Activated naive CD8-positive, alpha-beta T cell treated with anti-CD3 and anti-CD28 coated beads for 36 hours (primary cell): ENCODE measurements around the gene RPL27A. TPM values are rescaled to one million over a fixed set of nuclear protein-coding genes. Genes with fewer than 3 reads are reported as not detected.
"Not testable (repeated sequence)": the region's sequence is repeated elsewhere in the genome, so short reads cannot be mapped to it uniquely, and the experiment has no call there.

Source experiments
- DNase-seq: peaks from one replicate; pipeline ENCODE4 v3.0.0; 2021
- H3K27ac Mint-ChIP-seq: one replicate; pipeline ENCODE4 v1.8.0; 2022; ENCODE audit warnings: mild to moderate bottlenecking, moderate library complexity, mixed read lengths
- H3K27me3 Mint-ChIP-seq: one replicate; pipeline ENCODE4 v1.8.0; 2022; ENCODE audit warnings: mild to moderate bottlenecking, mixed read lengths
- H3K36me3 Mint-ChIP-seq: one replicate; pipeline ENCODE4 v1.8.0; 2021; ENCODE audit warnings: mild to moderate bottlenecking, mixed read lengths
- H3K4me1 Mint-ChIP-seq: one replicate; pipeline ENCODE4 v1.8.0; 2021; ENCODE audit warnings: mixed read lengths
- H3K4me3 Mint-ChIP-seq: one replicate; pipeline ENCODE4 v1.8.0; 2022; ENCODE audit warnings: mild to moderate bottlenecking, moderate library complexity, mixed read lengths
- H3K9me3 Mint-ChIP-seq: one replicate; pipeline ENCODE4 v1.8.0; 2022; ENCODE audit warnings: mixed read lengths
- total RNA-seq, 2 experiments: library from RNA; stranded (reverse); gene quantifications; one replicate each; pipeline ENCODE4 v1.2.3, GENCODE V29; 2021

Gene RPL27A
- total RNA-seq, 2 experiments from 2014 or later, result 1,128 to 1,154 TPM

DNA sequence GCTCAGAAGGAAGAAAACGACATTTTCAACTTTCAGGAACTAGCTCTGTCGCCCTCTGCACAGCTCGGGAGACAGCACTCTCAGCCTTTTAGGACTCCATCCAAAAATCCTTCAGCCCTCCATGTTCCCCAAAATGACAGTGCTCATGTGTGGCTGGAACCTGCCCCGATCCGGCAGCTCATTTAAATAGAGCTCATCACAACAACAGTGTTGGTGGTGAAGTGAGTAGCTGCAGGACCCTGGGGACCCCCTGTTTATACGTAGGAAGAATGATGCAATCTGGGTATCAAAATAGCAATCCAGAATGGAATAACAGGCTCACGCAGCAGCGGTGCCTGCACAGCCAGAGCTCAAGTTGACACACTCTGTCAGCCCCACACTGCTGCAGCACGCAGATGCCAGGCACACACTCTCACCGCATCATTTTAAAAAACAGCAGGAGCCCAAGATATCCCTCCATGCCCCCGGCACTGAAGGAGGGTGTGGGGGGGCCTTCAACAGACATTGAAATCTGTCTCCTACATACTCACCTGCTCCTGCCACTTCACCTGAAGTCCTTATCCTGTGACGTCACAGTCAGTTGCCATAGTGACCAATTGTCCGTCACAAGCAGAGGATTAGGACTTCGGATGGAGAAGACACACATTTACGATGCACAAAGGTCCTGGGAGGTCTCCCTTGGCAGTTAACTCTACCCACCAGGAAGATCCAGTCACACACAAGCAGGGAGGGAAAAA, 24.1 kb upstream of the RPL27A start:
- no peaks in the 10 kb centered on the region for H3K9me3 Mint-ChIP-seq
- no peak overlapping the region for H3K27ac Mint-ChIP-seq
- no peak overlapping the region for H3K4me3 Mint-ChIP-seq
- peaks cover 10% of the 10 kb centered on the region for H3K36me3 Mint-ChIP-seq
- no peak for DNase-seq
- H3K4me1 Mint-ChIP-seq, result no peaks in the 10 kb centered on the region
- no peaks in the 10 kb centered on the region for H3K27me3 Mint-ChIP-seq

DNA sequence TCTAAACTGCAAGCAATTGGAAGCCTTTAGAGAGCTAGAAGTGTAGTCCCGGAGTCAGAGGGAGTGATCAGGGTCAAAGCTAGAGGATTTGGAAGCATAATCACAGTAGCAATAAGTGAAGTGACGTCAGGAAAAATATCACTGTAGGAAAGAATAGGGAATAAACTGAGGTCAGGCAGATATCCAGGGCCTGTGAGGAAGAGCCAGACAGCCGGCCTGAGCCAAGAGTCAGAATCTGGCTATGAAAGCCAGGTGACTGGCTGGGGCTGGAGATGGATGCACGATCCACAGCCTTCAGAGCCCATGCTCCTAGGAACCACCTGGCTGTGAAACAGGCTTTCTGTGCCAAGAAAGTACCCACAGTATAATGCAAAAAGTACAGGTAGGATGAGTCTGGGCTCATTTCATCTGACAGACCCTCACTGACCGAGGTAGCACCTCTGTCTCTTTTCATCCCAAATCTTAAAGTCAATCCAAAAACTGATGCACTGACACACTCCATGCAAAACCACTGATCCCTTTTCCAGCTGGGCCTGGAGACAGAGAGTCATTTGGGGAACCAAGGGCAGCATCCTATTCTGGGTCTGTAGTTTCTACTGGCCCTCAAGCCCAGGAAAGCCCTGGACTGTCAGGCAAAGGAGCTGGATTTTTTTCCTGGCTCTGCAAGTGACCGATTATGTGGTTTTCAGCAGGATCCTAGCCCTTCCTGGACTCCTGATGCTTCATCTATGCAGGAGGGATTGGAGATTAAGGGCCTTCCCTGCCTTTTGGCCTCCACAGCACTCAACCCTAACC, 21.4 kb upstream of the RPL27A start:
- DNase-seq, result no peak
- H3K27ac Mint-ChIP-seq, result no peak overlapping the region
- no peaks in the 10 kb centered on the region for H3K9me3 Mint-ChIP-seq
- H3K4me1 Mint-ChIP-seq, result no peaks in the 10 kb centered on the region
- H3K27me3 Mint-ChIP-seq, result no peaks in the 10 kb centered on the region
- H3K36me3 Mint-ChIP-seq, result peaks cover 16% of the 10 kb centered on the region
- no peak overlapping the region for H3K4me3 Mint-ChIP-seq

DNA sequence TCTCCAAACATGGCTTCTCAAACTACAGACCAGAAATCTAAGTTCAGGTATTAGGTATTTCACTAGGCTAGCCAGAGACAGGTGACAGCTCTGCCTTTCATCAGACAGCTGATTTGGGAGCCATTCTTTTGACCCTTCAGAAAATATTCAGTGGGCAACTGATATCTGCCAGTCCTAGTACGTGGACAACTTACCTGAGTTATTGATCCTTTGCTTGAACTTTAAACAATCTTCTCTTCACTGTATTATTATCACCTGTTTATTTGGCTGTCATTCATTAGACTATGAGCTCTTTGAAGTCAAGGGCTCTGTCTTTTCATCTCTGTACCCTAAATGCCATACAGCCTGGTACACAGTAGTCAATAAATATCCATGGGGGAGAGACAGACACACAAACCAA, 17.4 kb upstream of the RPL27A start:
- no peaks in the 10 kb centered on the region for H3K9me3 Mint-ChIP-seq
- no peaks in the 10 kb centered on the region for H3K27me3 Mint-ChIP-seq
- no peak for DNase-seq
- H3K4me1 Mint-ChIP-seq, result no peaks in the 10 kb centered on the region
- peaks cover 28% of the 10 kb centered on the region for H3K36me3 Mint-ChIP-seq
- no peak overlapping the region for H3K4me3 Mint-ChIP-seq
- H3K27ac Mint-ChIP-seq, result no peak overlapping the region

DNA sequence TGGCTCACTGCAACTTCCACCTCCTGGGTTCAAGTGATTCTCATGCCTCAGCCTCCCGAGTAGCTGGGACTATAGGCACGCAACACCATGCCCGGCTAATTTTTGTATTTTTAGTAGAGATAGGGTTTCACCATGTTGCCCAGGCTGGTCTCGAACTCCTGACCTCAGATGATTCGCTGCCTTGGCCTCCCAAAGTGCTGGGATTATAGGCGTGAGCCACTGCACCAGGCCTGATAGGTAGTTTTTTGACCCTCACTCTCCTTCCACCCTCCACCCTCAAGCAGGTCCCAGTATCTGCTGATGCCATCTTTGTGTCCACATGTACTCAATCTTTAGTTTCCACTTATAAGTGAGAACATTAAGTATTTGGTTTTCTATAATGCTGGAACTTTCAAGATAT, 12.5 kb upstream of the RPL27A start:
- not testable (repeated sequence) for H3K9me3 Mint-ChIP-seq, H3K4me1 Mint-ChIP-seq, H3K27ac Mint-ChIP-seq, H3K27me3 Mint-ChIP-seq, DNase-seq, H3K4me3 Mint-ChIP-seq
- peaks cover 35% of the 10 kb centered on the region for H3K36me3 Mint-ChIP-seq

DNA sequence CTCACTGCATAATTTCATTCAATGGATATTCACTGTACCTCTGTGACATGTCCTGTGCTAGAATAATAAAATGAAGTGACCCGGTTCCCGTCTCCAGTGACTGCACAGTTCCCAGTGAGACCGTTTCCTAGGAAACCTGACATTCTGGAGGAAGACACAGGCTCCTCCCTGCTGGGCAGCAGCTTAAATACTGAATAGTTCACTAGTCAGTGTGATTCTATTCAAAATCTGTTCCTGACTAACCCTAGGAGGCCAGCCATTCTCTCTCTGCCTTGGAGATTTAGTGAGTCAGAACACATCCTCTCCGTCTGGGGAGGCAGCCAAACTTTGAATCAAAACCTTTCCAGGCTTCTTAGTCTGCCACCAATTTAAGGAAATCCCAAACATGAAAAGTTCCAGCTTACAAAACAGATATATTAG, 11.4 kb upstream of the RPL27A start:
- H3K36me3 Mint-ChIP-seq, result peaks cover 32% of the 10 kb centered on the region
- no peak for DNase-seq
- no peaks in the 10 kb centered on the region for H3K27me3 Mint-ChIP-seq
- H3K4me1 Mint-ChIP-seq, result peaks cover 2% of the 10 kb centered on the region
- no peak overlapping the region for H3K4me3 Mint-ChIP-seq
- H3K9me3 Mint-ChIP-seq, result no peaks in the 10 kb centered on the region
- H3K27ac Mint-ChIP-seq, result no peak overlapping the region

DNA sequence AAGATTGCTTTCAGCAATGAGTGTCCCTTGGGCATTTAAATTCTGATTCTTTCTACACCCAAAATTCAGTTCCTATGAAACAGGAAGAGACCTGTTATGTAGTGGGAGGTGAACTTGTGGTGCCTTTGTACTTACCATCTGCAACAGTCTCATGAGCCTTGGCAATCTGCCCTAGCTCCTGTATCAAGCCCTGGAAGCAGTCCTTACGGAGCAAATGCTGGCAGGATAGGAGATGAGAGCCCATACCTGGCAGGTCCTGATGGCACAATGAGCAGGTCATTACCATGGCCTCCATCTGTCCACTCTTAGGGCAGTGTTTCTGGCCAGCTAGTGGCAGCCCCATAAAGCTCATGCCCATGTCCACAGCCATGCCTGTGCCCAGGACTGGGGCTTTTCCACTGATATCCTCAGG, 10.9 kb upstream of the RPL27A start:
- Mint-ChIP-seq H3K36me3 (peaks cover 30% of the 10 kb centered on the region), H3K4me3 (no peak overlapping the region), H3K4me1 (peaks cover 4% of the 10 kb centered on the region), H3K27me3 (no peaks in the 10 kb centered on the region), H3K27ac (no peak overlapping the region), H3K9me3 (no peaks in the 10 kb centered on the region)
- no peak for DNase-seq

DNA sequence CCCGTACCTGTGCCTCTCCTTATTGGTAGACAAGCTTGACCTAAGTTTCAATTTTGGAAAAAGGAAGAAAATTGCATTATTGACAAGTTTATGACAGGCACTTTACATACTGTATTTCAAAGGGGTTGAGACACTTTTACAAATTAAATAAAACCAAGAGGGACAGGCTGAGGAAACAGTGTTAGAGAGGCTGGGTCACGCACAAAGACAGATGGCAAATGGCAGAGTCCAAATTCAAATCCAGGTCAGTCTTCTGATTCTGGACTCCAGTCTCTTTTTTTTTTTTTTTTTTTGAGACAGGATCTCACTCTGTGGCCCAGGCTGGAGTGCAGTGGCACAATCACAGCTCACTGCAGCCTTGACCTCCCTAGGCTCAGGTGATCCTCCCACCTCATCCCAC, 10.2 kb upstream of the RPL27A start:
- Mint-ChIP-seq H3K4me3 (no peak overlapping the region), H3K27me3 (no peaks in the 10 kb centered on the region), H3K36me3 (peaks cover 26% of the 10 kb centered on the region), H3K4me1 (peaks cover 6% of the 10 kb centered on the region), H3K27ac (no peak overlapping the region), H3K9me3 (no peaks in the 10 kb centered on the region)
- DNase-seq, result no peak

DNA sequence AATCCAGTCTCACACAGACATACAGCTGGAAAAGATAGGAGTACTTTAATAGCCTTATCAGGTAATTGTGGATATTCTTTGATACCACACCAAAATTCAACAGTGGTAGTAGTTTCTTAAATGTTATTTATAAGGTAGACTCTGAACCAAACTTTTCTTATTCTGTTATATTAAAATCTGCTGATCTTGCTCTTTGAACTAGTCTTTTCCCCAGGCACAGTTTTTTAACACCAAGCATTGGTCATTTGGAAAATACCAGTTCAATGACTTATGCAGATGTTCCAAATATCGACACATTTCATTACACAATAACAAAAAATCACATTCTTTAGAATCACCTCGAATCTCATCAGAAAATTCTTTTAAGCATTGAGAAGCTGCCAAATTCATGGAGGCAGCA, 7.7 kb upstream of the RPL27A start:
- no peaks in the 10 kb centered on the region for H3K9me3 Mint-ChIP-seq

DNA sequence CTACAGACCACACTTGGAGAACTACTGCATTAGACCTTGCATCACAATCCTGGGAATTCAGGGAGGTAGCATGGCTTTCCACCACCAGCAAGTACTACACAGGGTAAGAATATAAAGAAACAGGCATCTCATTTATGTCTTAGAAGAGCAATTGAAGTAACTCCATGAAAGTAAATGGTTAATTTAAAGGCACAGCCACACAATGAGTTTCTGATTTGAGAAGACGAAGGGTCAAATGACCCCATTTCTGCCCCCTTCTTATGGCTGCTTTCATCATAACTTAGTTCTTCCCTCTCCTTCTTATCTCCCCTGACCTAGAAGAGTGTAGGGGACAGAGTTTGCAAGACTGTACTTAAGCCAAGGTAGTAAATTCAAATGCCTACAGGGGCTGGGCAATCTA, 6.1 kb upstream of the RPL27A start:
- H3K4me3 Mint-ChIP-seq, result no peak overlapping the region
- no peak for DNase-seq
- peaks cover 21% of the 10 kb centered on the region for H3K4me1 Mint-ChIP-seq
- no peaks in the 10 kb centered on the region for H3K27me3 Mint-ChIP-seq
- peaks cover 42% of the 10 kb centered on the region for H3K36me3 Mint-ChIP-seq
- H3K9me3 Mint-ChIP-seq, result peaks cover 4% of the 10 kb centered on the region
- H3K27ac Mint-ChIP-seq, result no peak overlapping the region

More for the DNA sequence above, 7.7 kb upstream of the RPL27A start:
- Mint-ChIP-seq H3K27ac (no peak overlapping the region), H3K4me3 (no peak overlapping the region), H3K36me3 (peaks cover 33% of the 10 kb centered on the region), H3K27me3 (no peaks in the 10 kb centered on the region), H3K4me1 (peaks cover 9% of the 10 kb centered on the region)
- no peak for DNase-seq

DNA sequence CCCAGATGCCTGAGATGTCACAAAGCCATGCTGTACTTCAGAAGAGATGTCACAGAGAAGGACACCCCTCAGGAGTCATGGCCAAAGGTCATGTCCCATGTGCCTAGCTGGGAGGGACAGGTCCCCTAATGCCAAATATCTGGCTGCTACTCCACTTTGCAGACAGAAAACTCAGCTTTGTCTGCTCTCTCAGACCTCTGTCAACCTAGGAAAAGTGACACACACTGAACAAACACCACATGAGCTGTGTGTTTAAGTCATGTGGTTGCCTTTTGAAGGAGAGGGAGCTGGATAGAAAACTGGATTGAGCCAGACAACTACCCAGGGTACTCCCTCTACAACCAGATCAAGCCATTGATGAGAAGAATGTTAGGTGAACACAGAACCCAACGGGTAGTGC, 3.6 kb upstream of the RPL27A start:
- Mint-ChIP-seq H3K4me1 (peaks cover 24% of the 10 kb centered on the region), H3K27ac (no peak overlapping the region), H3K9me3 (peaks cover 4% of the 10 kb centered on the region), H3K4me3 (no peak overlapping the region), H3K36me3 (peaks cover 53% of the 10 kb centered on the region), H3K27me3 (no peaks in the 10 kb centered on the region)
- no peak for DNase-seq

DNA sequence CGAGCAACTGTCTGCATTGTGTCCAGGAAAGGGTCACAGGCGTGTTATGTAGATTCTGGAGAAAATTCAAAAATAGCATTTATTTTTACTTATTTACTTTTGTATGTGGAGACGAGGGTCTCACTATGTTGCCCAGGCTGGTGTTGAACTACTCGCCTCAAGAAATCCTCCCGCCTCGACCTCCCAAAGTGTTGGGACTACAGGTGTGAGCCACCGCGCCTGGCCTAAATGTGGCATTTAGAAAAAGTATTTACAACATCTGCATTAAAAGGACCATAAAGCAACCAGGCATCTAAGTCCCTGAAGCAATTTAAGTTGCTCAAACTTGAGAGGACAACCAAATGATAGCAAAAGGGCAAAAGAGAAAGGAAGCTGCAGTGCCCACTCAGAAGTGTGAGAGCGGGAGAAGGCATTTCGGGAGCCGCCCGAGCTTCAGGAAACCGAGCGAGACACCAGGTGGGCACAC, 722 bp upstream of the RPL27A start:
- H3K27ac Mint-ChIP-seq, result peak overlapping the region; percentile 98
- peaks cover 80% of the 10 kb centered on the region for H3K36me3 Mint-ChIP-seq
- H3K4me3 Mint-ChIP-seq, result peak overlapping the region; percentile 96
- H3K4me1 Mint-ChIP-seq, result peaks cover 48% of the 10 kb centered on the region
- no peaks in the 10 kb centered on the region for H3K27me3 Mint-ChIP-seq
- peaks cover 4% of the 10 kb centered on the region for H3K9me3 Mint-ChIP-seq
- no peak for DNase-seq

DNA sequence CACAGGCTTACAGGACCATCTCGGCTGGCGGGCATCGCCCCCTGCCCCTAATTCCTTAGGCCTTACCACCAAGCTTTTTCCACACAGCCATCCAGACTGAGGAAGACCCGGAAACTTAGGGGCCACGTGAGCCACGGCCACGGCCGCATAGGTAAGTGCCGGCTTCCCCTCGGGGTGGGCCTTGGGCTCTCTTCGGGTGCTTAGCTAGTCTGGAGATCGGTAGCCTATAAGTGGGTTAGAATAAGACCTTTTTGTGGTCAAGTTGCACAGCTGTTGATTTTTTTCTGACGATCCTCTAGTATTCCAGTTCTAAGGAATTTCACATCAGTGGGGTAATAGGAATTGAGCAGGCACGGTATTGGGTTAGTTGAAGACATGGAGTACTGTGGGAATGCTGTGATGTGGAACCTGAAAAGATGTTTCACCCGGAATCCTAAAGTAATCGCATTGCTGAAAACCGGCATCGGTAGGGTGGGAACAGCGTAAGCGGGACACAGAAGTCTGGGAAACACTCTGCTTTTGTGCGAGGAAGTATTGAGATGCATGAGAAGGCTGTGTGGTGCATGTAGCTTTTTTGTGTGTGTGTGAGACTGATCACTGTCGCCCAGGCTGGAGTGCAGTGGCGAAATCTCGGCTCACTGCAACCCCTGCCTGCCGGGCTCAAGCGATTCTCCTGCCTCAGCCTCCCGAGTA, 669 bp downstream of the RPL27A start:
- Mint-ChIP-seq H3K4me3 (peak overlapping the region; percentile 96), H3K4me1 (peaks cover 54% of the 10 kb centered on the region), H3K9me3 (peaks cover 4% of the 10 kb centered on the region), H3K27me3 (no peaks in the 10 kb centered on the region), H3K27ac (peak overlapping the region; percentile 98), H3K36me3 (peaks cover 87% of the 10 kb centered on the region)
- DNase-seq, result peak; percentile 31

DNA sequence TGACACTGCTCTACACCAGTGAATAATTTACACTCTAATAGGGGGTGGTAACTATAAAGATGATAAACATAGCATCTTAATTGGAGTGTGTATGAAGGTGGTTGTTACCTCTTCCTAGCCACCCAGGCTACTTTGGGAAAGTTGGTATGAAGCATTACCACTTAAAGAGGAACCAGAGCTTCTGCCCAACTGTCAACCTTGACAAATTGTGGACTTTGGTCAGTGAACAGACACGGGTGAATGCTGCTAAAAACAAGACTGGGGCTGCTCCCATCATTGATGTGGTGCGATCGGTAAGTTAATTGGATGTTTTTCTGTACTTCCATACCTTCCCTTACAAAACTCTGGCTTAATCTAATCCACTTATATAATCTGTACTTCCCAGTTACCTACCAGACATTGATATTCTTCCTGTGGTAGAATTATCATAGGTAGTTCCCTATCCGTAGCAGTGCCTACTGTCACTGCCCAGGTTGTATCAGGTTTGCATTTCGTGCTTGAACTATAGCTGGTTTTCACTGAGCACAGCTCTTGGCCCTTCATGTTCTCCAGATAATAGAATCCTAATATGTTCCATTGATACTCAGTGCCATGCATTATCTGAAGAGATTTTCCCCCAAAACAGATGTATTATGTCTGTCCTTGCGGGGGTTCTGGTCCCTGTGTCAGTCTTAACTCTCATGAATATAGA, 2.2 kb downstream of the RPL27A start:
- Mint-ChIP-seq H3K9me3 (peaks cover 4% of the 10 kb centered on the region), H3K4me3 (peak overlapping the region; percentile 96), H3K4me1 (peaks cover 65% of the 10 kb centered on the region), H3K27me3 (no peaks in the 10 kb centered on the region), H3K27ac (peak overlapping the region; percentile 98), H3K36me3 (peaks cover 91% of the 10 kb centered on the region)
- DNase-seq, result no peak

DNA sequence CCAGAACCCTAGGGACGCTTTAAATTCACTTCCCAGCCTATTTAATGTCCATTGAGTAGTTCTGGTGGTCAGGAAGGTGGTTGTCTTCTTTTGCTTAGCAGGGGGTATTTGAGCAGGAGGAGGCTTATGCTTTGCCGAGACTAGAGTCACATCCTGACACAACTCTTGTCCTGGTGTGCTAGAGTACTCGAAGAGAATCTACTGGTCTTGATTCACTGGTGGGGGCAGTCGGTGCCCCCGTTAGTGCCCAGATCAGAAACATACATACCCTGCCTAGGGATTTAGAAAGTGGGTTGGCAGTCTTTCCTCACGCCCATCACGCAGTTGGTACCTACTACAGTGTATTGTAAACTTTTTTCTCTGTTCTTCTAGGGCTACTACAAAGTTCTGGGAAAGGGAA, 2.7 kb downstream of the RPL27A start:
- DNase-seq, result no peak
- peaks cover 92% of the 10 kb centered on the region for H3K36me3 Mint-ChIP-seq
- H3K27me3 Mint-ChIP-seq, result no peaks in the 10 kb centered on the region
- peaks cover 66% of the 10 kb centered on the region for H3K4me1 Mint-ChIP-seq
- peaks cover 4% of the 10 kb centered on the region for H3K9me3 Mint-ChIP-seq
- peak overlapping the region; percentile 98 for H3K27ac Mint-ChIP-seq
- peak overlapping the region; percentile 96 for H3K4me3 Mint-ChIP-seq

DNA sequence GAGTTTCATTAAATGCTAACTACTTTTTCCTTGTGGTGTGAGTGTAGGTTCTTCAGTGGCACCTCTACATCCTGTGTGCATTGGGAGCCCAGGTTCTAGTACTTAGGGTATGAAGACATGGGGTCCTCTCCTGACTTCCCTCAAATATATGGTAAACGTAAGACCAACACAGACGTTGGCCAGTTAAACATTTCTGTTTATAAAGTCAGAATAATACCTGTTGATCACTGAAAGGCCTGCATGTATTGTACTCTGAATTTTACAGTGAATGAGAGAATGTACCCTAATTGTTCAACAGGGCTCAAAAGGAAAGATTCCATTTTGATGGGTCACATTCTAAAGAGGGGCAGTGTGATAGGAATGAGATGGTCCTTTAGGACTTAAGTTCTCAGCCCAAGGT, 3.2 kb downstream of the RPL27A start:
- Mint-ChIP-seq H3K4me3 (peak overlapping the region; percentile 96), H3K4me1 (peaks cover 63% of the 10 kb centered on the region)

More for the DNA sequence above, 3.2 kb downstream of the RPL27A start:
- peak overlapping the region; percentile 98 for H3K27ac Mint-ChIP-seq
- no peak for DNase-seq
- H3K9me3 Mint-ChIP-seq, result peaks cover 1% of the 10 kb centered on the region
- peaks cover 90% of the 10 kb centered on the region for H3K36me3 Mint-ChIP-seq
- no peaks in the 10 kb centered on the region for H3K27me3 Mint-ChIP-seq
